Fibroblast of lung (primary cell): ENCODE measurements around the gene WDR93.

Source experiments
- CTCF ChIP-seq, 2 donors: IDR thresholded peaks in 1 of 2; conservative IDR thresholded peaks in 1 of 2; 1 replicate in 1 of 2; 2 replicates in 1 of 2; pipeline ENCODE4 v1.5.1; 2011 to 2012; ENCODE audit warnings: low read length in 2 of 2, control low read depth in 1 of 2, inconsistent platforms in 1 of 2, low read depth in 1 of 2, mild to moderate bottlenecking in 1 of 2
- EZH2 ChIP-seq: IDR thresholded peaks from 2 replicates; pipeline ENCODE4 v1.5.1; 2012; ENCODE audit warnings: low read length, control low read depth, mild to moderate bottlenecking; ENCODE audit errors: missing control alignments

- TF ChIP-seq CTCF (conservative IDR thresholded peaks at IDR 0.05 in 1 of 2, IDR thresholded peaks at IDR 0.05 in 1 of 2; ENCODE audit: low read depth in 1 of 2, low read length in 2 of 2) (no peak), EZH2 (no peak)
These were observed 75.1 kb downstream of the WDR93 start for GRCh38 chr15:89765694-89766093.
